Ascending aorta (tissue), 2 donors: ENCODE results near the gene IGFBP2. TPM values are rescaled to one million over a fixed set of nuclear protein-coding genes. Genes with fewer than 3 reads are reported as not detected.

Experiments used
- DNase-seq, 2 donors: peaks; one replicate each; pipeline ENCODE4 v3.0.0-alpha.2; 2019; ENCODE audit warnings: low spot score in 2 of 2
- H3K27ac ChIP-seq, 2 donors: fragments of 200-600 bp; sonication (generic); one replicate each; pipeline ENCODE4 v1.5.1; 2016 to 2017; ENCODE audit warnings: mild to moderate bottlenecking in 1 of 2
- H3K27me3 ChIP-seq: fragments of 200-600 bp; sonication (generic); one replicate; pipeline ENCODE4 v1.5.1; 2017
- H3K36me3 ChIP-seq, 2 donors: fragments of 200-600 bp; sonication (generic); one replicate each; pipeline ENCODE4 v1.5.1; 2016
- H3K4me1 ChIP-seq, 2 donors: fragments of 200-600 bp; sonication (generic); one replicate each; pipeline ENCODE4 v1.5.1; 2016 to 2017; ENCODE audit warnings: mild to moderate bottlenecking in 1 of 2
- H3K4me3 ChIP-seq, 2 donors: fragments of 200-600 bp; sonication (generic); one replicate each; pipeline ENCODE4 v1.5.1; 2016 to 2017; ENCODE audit warnings: mild to moderate bottlenecking in 1 of 2
- H3K9me3 ChIP-seq, 2 donors: fragments of 200-600 bp; sonication (generic); one replicate each; pipeline ENCODE4 v1.5.1; 2016
- intact Hi-C: fragments of 100-400 bp; cut with DNase I; formaldehyde crosslinking; loops from one replicate; pipeline ENCODE4 v1.15.1; 2023
- total RNA-seq: library from RNA; depleted of rRNA; stranded (reverse); fragments of >200 nt; gene quantifications from one replicate; pipeline ENCODE4 v1.1.0, GENCODE V29; 2016
- TF ChIP-seq, protein P1 (sequence below), 3 experiments: fragments of 200-600 bp in 2 of 3; fragments of 450-650 bp in 1 of 3; sonication (generic) in 2 of 3; IDR thresholded peaks; one replicate each; pipeline ENCODE4 v1.5.1; 2016 to 2019; ENCODE audit warnings: antibody characterized with exemption in 3 of 3, mild to moderate bottlenecking in 1 of 3, moderate library complexity in 1 of 3

IGFBP2 gene
- total RNA-seq, 1 donor from 2014 or later, result 1,691 TPM

DNA sequence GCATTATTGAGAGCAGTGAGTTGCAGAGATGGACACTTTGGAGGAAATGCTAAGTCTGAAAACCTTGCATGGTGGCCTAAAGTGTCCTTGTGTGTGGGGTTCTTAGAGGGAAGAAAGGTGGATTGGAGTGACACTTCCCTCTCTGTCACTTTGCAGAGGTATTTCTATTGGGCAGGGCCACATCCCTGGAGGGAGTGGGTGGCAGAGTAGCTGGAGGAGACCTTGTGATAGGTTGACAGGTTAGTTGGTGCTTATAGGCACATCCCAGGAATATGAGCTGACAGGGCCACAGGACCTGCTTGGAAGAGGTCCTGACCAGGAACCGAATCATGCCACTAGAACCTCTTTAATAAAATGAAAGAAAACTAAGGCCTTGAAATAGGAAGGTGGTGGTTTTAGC is 63.1 kb downstream of the IGFBP2 start:
- H3K36me3 ChIP-seq, result no peaks in the 10 kb centered on the region
- no peaks in the 10 kb centered on the region for H3K27me3 ChIP-seq
- H3K4me1 ChIP-seq, result peaks cover 3 to 44% of the 10 kb centered on the region in 2 donors
- intact Hi-C loops, result loop anchor here (2.0 to 10.0 kb wide), 6 partner anchors 356 to 1016 kb away; no protein-coding TSS in a partner anchor
- H3K9me3 ChIP-seq, result no peaks in the 10 kb centered on the region
- TF ChIP-seq, protein P1, sequence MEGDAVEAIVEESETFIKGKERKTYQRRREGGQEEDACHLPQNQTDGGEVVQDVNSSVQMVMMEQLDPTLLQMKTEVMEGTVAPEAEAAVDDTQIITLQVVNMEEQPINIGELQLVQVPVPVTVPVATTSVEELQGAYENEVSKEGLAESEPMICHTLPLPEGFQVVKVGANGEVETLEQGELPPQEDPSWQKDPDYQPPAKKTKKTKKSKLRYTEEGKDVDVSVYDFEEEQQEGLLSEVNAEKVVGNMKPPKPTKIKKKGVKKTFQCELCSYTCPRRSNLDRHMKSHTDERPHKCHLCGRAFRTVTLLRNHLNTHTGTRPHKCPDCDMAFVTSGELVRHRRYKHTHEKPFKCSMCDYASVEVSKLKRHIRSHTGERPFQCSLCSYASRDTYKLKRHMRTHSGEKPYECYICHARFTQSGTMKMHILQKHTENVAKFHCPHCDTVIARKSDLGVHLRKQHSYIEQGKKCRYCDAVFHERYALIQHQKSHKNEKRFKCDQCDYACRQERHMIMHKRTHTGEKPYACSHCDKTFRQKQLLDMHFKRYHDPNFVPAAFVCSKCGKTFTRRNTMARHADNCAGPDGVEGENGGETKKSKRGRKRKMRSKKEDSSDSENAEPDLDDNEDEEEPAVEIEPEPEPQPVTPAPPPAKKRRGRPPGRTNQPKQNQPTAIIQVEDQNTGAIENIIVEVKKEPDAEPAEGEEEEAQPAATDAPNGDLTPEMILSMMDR (IDR thresholded peaks at IDR 0.05), result no peak
- no peak overlapping the region for H3K4me3 ChIP-seq
- peak overlapping the region; percentile 87 to 93 for H3K27ac ChIP-seq
- no peak for DNase-seq

- intact Hi-C loops, result loop anchor here (2.0 to 10.0 kb wide), 6 partner anchors 355 to 1016 kb away; no protein-coding TSS in a partner anchor
- H3K27ac ChIP-seq, result peak overlapping the region; percentile 87 to 93
- TF ChIP-seq, protein P1 (IDR thresholded peaks at IDR 0.05), result peak; percentile 39 to 64 (median 61)
Observed at GRCh38 chr2:216696751-216697560, 63.7 kb downstream of the IGFBP2 start.

DNA sequence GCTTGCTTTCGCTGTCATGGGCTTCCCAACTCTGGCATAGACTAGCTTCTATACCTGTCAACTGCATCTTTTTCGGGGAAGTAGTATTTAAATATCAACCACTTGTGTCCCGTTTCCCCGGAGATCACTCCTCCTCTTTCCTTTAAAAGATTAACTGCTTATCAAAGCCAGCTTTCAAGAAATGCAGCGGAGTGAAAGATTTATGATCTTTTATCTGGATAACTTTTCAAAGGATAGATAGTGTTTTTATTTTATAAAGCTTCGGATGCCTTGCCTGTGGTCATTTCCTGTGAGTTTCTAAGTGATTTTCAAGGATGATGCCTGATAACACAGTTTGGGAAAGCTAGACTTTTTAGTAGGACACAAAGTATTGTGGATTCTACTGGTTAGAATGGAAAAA is 65.1 kb downstream of the IGFBP2 start:
- Histone ChIP-seq H3K27ac (peak overlapping the region; percentile 48 to 93), H3K9me3 (no peaks in the 10 kb centered on the region), H3K4me1 (peaks cover 3 to 37% of the 10 kb centered on the region in 2 donors), H3K4me3 (no peak overlapping the region), H3K27me3 (no peaks in the 10 kb centered on the region), H3K36me3 (no peaks in the 10 kb centered on the region)
- intact Hi-C loops, result loop anchor here (1.0 to 10.0 kb wide), 7 partner anchors 354 to 813 kb away; no protein-coding TSS in a partner anchor
- TF ChIP-seq, protein P1 (IDR thresholded peaks at IDR 0.05), result no peak
- no peak for DNase-seq

More at GRCh38 chr2:216696751-216697560, 63.7 kb downstream of the IGFBP2 start:
- Histone ChIP-seq H3K9me3 (no peaks in the 10 kb centered on the region), H3K4me1 (peaks cover 3 to 42% of the 10 kb centered on the region in 2 donors), H3K4me3 (no peak overlapping the region), H3K27me3 (no peaks in the 10 kb centered on the region), H3K36me3 (no peaks in the 10 kb centered on the region)
- no peak for DNase-seq

- Histone ChIP-seq H3K27me3 (no peaks in the 10 kb centered on the region), H3K9me3 (no peaks in the 10 kb centered on the region), H3K4me3 (no peak overlapping the region), H3K36me3 (no peaks in the 10 kb centered on the region), H3K27ac (peak overlapping the region; percentile 65 to 93), H3K4me1 (peaks cover 3 to 37% of the 10 kb centered on the region in 2 donors)
- TF ChIP-seq, protein P1 (IDR thresholded peaks at IDR 0.05), result peak; percentile 60 to 75 (median 70)
- intact Hi-C loops, result loop anchor here (1.0 to 10.0 kb wide), 7 partner anchors 353 to 812 kb away; no protein-coding TSS in a partner anchor
- DNase-seq, result no peak
Observed at GRCh38 chr2:216698895-216699294, 65.7 kb downstream of the IGFBP2 start.

DNA sequence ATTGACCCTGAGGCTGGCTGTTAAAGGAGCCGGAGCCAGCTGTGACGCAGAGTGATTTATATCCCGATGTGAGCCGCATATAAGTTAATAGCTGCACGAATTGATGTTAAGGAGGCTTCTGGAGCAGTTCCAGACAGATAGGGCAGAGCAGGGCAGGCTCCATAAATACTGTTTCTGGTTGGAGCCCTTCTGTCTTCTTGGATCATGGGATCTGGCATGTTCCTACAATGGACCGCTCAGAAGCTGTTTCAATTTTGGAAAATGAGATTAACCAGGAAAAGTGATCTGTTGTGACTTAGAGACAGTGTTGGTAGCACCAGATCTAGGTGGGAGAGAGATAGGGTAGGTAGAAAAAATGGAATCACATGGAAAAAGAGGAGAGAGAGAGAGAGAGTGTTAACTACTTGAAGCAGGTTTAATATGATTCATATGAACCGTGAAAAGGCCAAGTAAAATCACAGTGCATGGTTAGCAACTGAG is 66.9 kb downstream of the IGFBP2 start:
- intact Hi-C loops, result loop anchor here (2.0 kb wide), 1 partner anchor 75 kb away; no protein-coding TSS in a partner anchor
- no peak overlapping the region for H3K4me3 ChIP-seq
- no peaks in the 10 kb centered on the region for H3K9me3 ChIP-seq
- no peaks in the 10 kb centered on the region for H3K27me3 ChIP-seq
- H3K27ac ChIP-seq, result peak overlapping the region; percentile 65 to 77
- H3K36me3 ChIP-seq, result no peaks in the 10 kb centered on the region
- DNase-seq, result no peak
- TF ChIP-seq, protein P1 (IDR thresholded peaks at IDR 0.05), result no peak
- peaks cover 0 to 33% of the 10 kb centered on the region in 2 donors for H3K4me1 ChIP-seq
